ENCODE results near the gene RAP2C. TPM values are rescaled to one million over a fixed set of nuclear protein-coding genes. Genes with fewer than 3 reads are reported as not detected.
"Not testable (repeated sequence)": the region's sequence is repeated elsewhere in the genome, so short reads cannot be mapped to it uniquely, and the experiment has no call there.

Gene RAP2C
- total RNA-seq, 2 donors from 2014 or later, result 12.3 to 14.3 TPM

- no peaks in the 10 kb centered on the region for H3K9me3 ChIP-seq
- no peaks in the 10 kb centered on the region for H3K27me3 ChIP-seq (replicated peaks; ENCODE audit: insufficient read depth)
- no peak overlapping the region for H3K27ac ChIP-seq
- no peak for DNase-seq (ENCODE audit: low spot score)
- TF ChIP-seq CTCF (IDR thresholded peaks at IDR 0.05), result no peak
- H3K4me3 ChIP-seq, result no peak overlapping the region
- no peak for ATAC-seq (ENCODE audit: insufficient number of reproducible peaks, low FRiP score, low read depth)
- no peaks in the 10 kb centered on the region for H3K36me3 ChIP-seq
- no peaks in the 10 kb centered on the region for H3K4me1 ChIP-seq (ENCODE audit: control insufficient read depth in 1 of 2, low read depth in 2 of 2)
Observed at GRCh38 chrX:132165005-132165404, 54.2 kb downstream of the RAP2C start.

- not testable (repeated sequence) for H3K36me3 ChIP-seq; H3K4me1 ChIP-seq (ENCODE audit: control insufficient read depth in 1 of 2, low read depth in 2 of 2); DNase-seq (ENCODE audit: low spot score); H3K4me3 ChIP-seq; H3K27me3 ChIP-seq (replicated peaks; ENCODE audit: insufficient read depth); H3K9me3 ChIP-seq; ATAC-seq (ENCODE audit: insufficient number of reproducible peaks, low FRiP score, low read depth); H3K27ac ChIP-seq
Observed at GRCh38 chrX:132163094-132163493, 56.2 kb downstream of the RAP2C start.

- Histone ChIP-seq H3K27me3 (replicated peaks; ENCODE audit: insufficient read depth) (no peaks in the 10 kb centered on the region), H3K4me3 (no peak overlapping the region), H3K36me3 (no peaks in the 10 kb centered on the region), H3K9me3 (no peaks in the 10 kb centered on the region), H3K27ac (no peak overlapping the region), H3K4me1 (ENCODE audit: control insufficient read depth in 1 of 2, low read depth in 2 of 2) (no peaks in the 10 kb centered on the region)
- DNase-seq (ENCODE audit: low spot score), result no peak
- no peak for ATAC-seq (ENCODE audit: insufficient number of reproducible peaks, low FRiP score, low read depth)
- TF ChIP-seq CTCF (IDR thresholded peaks at IDR 0.05), result no peak
Observed at GRCh38 chrX:132153166-132153565, 66.1 kb downstream of the RAP2C start.

Other genes with a start within 250 kb of the RAP2C start
- 10 to 100 TPM in 1 of 2 donors, 1 to 10 TPM in 1; 7.7 to 11.1 TPM for gene STK26, start 196.1 kb downstream of the RAP2C start, total RNA-seq
- under 1 TPM; 0.27 to 0.28 TPM for gene FRMD7, start 91.4 kb downstream of the RAP2C start, total RNA-seq